Activated CD8-positive, alpha-beta memory T cell treated with anti-CD3 and anti-CD28 coated beads for 48 hours (primary cell): ENCODE data around the gene CARHSP1.
"Not testable (repeated sequence)": the region's sequence is repeated elsewhere in the genome, so short reads cannot be mapped to it uniquely, and the experiment has no call there.

Experiments used
- DNase-seq, 3 experiments: peaks; one replicate each; pipeline ENCODE4 v3.0.0-alpha.2; 2020; ENCODE audit warnings: low read depth in 2 of 3, low spot score in 2 of 3

CARHSP1 gene

DNA sequence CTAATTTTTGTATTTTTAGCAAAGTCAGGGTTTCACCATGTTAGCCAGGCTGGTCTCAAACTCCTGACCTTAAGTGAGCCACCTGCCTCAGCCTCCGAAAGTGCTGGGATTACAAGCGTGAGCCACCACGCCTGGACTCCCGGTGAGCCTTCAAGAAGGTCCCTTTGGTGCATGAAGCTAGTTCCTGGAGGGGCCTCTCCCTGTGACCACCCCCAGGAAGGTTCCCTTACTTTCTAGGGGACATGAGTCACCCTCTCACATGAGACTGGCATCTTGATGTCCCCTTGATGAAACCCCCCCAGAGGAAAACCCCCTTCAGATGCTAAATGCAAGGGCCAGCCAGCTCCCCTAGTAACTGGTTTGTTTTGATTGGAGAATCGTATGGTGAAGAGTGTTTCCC is 12.8 kb downstream of the CARHSP1 start:
- DNase-seq, result no peak

DNA sequence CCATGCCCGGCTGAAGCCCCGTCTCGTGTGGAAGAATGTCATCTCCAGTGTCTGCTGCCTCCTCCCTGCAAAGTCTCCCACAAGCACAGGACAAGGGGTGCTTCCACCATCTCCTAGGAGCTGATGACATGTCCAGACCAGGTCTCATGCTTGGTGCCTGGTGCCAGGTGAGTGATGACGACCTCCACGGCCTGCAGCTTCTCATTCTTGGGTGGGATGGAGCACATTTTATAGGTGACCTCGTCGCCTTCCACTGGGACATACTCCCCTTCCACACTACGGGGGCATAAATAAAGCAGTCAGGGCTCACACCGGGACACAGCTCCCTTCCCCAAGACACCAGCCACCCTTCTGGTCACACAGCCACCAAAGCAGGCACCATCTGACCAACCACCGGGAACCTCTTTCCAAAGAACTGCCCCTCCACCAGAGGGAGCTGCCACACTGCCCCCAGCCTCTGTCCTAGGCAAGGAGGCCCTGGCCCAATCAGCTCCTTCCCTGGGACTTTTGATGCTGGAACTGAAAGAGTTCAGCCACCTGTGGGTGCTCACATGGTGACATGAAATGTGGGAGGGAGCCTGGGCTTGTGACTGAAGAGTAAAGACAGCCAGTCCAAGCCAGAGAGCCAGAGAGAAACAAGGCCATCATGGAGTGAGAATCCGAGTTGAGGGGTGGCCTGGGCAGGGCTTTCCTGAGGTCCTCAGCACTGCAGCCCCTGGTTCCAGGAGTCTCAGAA is 13.6 kb downstream of the CARHSP1 start:
- DNase-seq, result no peak

DNA sequence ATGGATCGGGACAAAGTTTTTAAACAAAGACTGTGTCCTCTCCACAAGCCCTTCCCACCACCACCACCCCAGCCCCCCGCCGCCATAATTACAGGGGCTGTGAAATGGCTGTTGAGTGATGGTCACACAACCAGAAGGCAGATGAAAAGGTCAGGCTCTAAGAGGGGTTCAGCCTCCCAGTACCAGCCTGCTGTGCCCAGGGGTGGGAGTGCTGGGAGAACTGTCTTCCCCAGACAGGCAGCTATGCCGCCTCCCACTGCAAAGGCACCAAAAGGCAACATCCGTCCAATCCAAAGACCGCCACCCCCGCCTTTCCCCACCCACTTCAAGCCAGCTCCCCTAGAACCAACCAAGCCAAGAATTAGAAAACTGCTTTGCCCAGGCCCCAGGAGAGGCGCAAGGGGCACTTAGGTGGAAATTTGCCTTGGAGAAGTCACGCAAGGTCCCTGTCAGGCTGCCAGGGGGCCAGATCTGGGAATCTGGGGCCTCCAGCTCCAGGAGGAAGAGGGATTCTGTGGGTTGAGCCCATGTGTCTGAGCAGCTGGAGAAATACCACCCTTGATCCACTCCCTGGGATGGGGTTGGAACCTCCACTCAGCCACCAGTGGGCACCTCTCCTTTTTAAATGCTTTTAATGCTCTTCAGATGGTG is 14.4 kb downstream of the CARHSP1 start:
- no peak for DNase-seq

DNA sequence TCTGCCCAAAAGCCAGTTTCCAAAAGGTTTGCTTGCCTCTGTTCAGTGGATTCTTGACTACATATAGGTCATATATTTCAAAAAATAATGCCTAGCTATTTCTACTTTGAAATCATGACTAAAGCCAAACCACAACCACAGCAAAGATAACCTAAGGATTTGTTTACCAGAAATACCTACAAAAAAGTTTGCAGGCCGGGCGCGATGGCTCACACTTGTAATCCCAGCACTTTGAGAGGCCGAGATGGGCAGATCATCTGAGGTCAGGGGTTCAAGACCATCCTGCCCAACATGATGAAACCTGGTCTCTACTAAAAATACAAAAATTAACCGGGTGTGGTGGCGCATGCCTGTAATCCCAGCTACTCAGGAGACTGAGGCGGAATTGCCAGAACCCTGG is 15.2 kb downstream of the CARHSP1 start:
- DNase-seq, result no peak

DNA sequence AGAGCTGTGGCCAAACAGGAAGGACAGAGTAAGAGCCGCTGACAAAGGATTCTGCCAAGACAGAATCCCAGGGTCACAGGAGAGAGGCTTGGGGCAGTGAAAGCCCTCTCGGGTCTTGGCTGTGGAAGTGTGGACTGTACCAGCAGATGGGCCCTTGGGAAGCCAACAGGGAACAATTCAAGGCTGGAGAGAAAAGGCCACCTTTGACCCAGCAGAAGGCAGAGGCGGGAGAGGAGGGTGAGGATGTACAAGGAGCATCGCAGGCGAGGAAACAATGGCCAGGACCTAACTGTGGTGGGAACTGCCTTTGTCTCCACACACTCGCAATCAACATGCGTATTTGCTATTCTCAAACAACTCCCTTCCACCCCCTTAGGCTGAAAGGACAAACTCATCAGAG is 15.7 kb downstream of the CARHSP1 start:
- no peak for DNase-seq

DNA sequence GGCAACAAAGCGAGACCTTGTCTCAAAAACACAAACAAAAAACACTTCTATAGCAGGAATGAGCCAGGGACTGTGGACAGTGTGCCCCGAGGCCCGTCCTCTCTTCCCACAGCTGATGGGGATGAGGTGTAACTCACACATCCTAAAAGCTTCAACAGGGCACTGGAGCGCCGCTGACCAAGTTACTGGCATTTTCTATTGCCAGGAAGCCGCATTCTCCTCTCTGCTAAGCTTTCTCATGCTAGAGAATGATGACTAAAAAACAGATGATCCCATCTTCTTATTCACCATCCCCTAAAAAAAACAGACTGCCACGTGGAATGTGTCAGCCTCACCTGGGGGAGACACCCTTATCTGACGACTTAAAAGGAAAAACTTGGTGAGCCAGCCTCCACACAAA is 16.3 kb downstream of the CARHSP1 start:
- DNase-seq, result no peak

DNA sequence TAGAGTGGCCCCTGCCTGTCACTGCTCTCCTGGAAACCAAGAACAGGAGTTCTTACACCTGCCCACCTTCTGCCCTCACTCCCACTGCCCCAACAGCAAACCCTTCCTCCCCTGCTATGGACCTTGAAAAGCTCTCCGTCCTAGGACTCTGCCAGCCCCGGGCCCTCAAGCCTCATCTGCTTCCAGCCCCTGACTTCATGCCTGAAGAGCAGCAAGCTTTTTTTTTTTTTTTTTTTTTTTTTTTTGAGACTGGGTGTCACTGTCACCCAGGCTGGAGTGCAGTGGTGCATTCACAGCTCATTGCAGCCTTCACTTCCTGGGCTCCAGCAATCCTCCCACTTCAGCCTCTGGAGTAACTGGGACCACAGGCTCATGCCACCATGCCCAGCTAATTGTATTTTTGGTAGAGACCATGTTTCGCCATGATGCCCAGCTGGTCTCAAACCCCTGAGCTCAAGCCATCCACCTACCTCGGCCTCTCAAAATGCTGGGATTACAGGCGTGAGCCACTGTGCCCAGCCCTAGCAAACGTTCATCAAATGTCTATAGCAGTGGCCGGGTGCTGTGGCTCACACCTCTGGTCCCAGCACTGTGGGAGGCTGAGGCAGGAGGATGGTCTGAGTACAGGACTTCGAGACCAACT is 16.9 kb downstream of the CARHSP1 start:
- DNase-seq, result no peak

DNA sequence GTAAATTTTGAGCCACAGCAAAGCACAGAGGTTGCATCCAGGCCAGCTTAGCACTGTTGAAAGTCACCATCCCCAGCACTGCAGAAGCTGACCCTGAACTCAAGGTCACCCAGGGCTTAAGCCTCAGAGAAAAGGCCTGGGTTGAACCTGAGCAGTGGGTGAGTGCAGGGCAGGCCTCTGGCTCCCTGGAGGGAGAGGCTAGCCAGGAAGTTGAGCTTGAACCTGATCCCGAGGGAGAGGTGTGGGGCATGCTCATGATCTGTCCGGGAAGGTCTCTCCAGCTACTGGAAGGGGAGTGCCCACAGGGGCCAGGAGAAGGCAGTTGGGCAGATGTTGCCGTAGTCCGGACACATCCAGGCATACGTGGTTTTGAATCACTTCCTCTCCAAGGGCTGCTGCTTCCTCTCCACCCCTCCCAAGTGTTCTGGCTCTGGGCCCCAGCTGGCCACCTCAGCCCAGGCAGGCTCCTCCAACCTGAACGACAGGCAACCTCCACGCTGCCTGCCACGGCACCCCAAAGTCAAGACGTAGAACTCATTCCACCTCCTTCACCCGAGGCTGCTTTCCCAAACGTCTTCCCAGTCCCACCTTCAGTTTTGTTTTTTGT is 18.4 kb downstream of the CARHSP1 start:
- DNase-seq, result no peak

DNA sequence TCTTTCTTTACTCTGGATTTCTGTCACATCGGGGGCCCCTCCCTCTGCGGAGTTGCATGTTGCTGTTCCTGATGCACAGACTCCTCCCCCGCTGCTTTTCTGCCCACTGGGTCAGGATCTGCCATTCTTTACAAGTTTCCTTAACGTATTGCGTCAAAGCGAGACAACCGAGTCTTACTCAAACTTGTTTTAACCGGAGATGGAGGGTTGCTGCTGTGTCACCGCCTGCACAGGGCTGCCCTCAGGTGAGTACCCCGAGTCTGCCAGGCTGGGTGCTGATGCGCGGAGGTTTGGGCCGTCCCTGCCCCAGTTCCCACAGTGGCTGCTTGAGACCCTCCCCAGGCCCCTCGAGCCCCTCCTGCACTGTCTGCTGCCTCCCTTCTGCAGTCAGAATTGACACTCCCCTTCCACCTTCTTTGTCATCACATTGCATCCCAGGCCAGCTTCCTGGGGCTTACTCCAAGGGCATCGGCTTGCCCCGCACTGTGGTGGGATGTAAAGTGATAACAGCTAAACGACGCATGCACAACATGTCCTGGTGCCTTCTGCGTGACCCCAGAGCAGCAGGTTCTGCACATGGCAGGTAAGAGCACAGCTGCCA is 19.3 kb downstream of the CARHSP1 start:
- DNase-seq, result no peak

DNA sequence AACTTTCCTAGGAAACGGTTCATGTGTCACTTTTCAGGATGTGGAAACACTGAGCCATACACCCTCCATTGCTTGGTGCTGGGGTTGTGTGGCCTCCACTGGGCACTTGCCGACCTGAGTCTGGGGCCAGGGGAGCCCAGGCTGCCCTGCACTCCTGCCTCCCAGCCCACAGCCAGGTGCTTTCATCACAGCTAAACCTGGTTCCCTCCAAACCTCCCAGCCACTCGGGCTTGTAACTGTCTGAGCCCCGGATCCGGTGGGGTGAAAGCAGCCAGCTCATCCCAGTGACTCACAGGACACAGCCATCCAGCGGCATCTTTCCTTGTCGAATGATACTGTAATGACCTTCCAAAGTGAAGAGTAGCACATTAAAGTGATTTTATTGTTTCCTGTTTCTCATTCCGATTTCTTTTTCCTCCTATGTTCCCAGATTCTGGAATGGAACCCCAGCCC is 19.8 kb downstream of the CARHSP1 start:
- DNase-seq, result no peak

DNA sequence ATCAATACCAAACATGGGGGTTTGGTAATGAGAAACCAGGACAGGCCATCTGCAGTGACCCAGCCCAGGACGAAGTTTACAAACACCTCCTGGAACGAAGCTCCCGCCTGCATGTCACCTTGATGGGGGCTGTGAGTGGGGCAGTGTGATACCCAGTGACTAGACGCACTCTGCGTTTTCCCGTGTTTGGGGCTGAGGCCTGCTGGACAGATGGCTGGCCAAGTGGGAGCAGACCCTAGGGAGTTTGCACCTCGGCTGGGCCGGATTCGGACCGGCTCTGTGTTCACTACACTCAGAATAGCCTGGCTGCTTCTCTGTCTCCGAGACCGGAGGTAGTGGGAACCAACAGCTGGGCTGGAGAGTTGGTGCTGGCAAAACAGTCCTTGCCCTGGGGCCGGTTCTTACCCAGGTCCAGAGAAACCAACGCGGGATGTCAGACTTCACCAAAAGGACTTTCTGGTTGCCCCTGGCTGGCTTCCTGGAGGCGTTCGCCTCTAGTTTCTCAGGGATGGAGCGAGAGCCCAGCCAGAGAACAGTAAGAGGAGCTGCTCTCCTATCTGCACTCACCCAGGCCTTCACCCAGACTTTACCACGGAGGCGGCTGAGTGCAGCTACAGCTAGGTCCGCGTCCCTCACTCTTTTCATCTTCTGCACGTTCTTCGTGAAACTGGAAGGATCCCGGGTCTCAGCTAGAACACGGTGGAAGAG is 20.4 kb downstream of the CARHSP1 start:
- DNase-seq, result no peak

DNA sequence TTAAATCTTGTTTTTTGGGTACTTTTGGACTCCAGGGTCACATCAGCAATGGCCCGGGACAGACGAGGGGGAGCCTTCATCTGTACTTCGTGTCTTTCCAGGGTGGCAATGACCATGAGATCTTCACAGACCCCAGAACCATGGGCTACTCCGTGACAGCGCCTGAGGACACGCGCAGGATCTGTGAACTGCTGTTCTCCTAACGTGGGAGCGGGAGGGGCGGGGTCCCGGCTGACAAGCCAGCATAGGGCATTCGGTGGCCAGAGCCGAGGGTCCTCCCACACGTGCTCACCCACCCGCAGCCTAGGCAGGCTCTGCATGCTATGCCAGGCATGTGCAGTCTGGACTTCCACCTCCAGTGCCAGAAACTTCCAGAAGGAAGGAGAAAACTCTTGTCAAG is 21.2 kb downstream of the CARHSP1 start:
- no peak for DNase-seq

DNA sequence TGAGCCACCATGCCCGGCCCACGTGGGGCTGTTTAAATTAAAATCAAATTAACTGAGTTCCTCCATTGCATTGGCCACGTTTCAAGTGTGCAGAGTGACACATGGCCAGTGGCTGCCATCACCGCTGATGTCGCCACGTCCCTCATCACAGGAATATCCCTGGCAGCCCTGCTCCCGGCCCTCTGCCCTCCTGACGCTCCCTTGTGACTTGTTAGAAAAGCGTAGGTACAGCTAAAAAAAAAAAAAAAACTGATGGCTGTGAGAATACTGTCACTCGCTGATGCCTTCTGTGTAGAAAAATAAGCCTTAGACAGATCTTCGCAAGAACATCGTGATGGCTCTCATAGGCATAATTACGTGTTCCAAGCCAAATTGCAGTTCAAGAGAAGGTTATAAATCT is 21.7 kb downstream of the CARHSP1 start:
- DNase-seq, result no peak

DNA sequence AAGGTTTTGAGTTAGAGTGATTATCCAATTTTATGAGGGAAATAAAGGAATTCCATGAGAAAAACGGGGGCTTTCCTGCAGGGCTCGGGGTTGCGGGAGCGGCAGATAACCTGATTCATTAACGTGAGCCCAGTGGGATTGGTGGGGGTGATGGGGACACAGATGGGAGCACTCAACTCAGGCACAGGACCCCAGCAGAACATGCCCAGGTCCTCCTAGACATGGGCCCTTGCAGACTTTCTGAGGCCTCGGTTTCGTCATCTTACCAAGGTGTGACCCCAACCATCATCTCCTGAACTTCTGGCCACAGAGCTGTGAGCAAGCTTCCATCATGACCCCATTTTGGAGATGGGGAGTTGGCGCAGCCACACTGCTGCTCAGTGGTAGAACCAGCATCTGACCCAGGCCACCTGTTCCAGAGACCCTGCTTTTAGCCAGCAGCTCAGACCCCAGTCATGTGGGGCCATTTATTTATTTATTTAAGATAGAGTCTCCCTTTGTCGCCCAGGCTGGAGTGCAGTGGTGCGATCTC is 22.3 kb downstream of the CARHSP1 start:
- no peak for DNase-seq

DNA sequence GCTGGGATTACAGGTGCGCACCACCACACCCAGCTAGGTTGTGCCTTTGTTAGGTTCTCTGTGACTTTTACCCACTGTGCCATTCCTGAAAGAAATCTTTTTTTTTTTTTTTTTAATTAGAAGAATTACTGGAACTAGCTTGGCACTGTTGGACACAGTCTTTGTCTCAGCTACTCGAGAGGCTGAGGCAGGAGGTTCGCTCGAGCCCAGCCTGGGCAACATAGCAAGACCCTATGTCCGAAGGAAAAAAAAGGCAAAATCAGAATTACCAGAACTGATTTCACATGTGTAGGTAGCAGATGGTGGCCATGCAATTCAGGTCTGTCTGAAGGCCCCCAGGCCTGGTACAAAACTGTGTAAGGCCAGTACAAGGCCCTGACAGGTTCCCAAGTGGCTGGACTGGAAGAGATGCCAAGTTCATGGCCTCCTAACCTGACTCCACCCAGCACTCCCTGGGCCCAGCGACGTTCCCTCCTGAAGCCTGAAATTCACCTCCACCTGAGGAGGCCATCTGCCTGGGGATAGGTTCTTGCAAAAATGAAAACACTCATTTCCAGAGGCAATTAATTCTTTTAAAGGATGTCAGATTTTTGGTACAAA is 23.0 kb downstream of the CARHSP1 start:
- DNase-seq, result no peak

DNA sequence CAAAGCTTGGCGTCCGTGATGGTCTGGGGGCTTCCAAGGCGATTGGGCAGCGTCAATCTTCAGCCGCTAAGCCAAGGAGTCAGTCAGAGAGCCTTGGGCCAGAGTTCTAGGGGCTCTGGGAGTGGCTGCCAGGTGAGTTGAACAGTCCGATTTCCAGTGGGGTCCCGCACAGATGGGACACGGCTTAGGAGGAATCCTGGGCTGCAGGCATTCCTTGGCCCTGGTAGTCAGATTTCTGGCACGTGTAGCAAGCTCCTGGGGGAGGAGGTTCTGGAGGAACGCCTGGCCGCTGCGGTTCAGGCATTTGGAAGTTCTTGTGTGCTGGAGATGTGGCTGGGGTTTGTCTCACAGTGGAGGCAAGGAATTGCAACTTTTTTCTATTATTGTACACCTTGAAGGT is 25.5 kb downstream of the CARHSP1 start:
- not testable (repeated sequence) for DNase-seq

DNA sequence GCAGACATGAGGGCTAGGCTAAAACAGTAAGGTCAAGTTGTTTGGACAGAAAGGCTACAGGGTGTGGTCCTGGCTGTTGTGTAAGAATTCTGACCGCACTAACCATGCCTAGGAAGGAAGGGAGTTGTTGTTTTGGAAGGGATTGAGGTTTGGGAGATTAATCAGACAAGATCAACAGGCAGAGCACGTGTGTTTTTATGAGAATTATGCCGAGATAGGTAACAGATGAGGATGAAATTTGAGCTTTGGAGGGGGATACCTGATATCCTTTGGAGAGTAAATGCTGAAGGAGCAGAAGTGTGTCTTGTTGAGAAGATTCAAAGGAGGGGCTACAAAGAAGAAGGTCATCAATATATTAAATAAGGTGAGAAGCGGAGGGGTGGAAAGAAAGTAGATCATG is 26.8 kb downstream of the CARHSP1 start:
- not testable (repeated sequence) for DNase-seq

DNA sequence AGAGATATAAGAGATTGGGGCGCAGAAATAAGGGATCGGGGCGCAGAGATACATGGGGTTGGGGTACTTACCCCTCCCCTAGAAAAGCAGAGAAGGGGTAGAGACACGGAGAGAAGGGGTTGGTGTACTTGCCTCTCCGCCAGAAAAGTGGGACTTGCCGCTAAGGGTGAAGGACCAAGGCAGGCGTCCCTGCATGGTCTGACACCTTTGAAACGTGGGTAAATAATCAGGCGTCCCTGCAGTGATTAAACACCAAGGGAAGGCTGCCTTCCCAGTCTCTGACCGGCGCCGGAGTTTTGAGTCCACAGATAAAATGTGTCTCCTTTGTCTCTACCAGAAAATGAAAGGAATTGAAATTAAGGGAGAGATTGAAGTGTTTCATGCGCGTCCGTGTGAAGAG is 31.2 kb downstream of the CARHSP1 start:
- DNase-seq, result not testable (repeated sequence)

DNA sequence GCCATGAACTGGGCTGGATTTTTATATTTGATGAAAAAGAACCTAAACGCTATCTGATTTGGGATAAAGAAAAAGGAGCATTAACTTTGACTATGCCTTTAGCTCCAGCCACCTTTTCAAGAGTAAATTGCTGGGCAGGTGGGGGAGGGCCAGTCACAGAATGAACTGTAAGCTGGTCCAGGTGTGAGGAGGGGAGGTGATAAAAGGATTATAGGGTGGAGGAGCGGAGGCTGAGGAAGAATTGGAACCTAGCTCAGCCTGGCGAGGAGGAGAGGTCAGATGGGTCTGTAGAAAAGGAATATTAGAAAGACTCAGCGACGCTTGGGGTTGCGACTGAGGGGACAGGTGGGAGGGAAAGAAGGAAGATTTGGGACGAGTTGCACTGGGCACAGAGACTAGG is 32.0 kb downstream of the CARHSP1 start:
- not testable (repeated sequence) for DNase-seq

DNA sequence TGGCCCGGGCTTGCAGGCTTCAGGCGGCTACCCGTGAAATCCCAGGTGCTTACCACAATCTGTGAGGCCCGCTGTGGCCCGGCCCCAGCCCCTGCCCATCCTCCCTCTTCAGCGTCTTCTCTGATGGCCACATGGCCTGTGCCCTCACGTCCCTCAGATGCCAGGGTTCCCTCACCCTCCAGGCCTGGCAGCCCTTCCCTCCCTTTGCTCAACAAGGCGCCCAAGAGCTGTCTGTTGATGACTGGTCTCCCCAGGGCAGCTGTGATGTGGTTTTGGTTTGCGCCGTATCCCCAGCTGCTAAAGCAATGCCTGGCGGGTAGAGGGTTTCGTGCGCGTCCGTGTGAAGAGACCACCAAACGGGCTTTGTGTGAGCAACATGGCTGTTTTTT is 36.1 kb downstream of the CARHSP1 start:
- DNase-seq, result no peak
